NCI-H345 treated with DMSO at 0.1 percent for 48 hours (cell line): ENCODE results near the gene KRT1.

Experiments
- DNase-seq: peaks from one replicate; lab custom pipeline; 2025; ENCODE audit not compliant: unreplicated experiment; lab: John Stamatoyannopoulos, UW

KRT1 gene

DNA sequence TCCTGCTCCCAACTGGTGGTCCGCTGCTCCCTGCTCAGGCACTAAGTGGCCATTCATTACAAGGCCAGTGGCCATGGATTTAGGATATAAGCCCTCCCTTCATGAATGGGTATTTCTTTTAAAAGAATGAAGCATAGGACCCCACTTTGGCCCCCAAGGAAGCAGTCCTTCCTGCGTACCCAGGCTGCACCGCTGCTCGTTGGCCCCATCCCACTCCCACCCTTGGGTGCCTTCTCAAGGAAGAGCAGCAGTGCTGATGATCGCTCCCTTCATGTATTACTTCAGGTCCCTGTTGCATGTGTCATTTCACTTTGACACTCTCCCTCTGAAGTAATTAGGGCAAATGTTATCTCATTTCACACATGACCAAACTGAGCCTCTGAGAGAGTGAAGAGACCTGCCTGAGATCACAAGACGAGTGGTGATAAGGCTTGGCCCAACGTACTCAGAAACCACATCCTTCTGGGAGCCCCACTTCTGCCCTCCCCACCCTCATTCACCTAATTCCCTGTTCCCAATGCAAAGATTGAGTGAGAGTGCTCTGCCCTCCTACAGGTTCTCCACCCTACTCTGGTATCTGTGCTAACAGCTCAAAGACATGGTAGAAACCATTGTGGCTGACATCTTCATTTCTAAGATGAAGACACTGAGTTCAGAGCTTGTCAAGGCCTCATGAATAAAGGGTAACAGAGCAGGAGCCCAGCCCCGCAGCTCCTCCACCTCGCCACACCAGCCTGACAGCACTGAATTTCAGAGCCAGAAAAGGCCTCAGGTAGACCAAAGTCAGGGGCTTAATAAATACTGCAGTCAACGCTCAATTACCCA lies 17.9 kb downstream of the KRT1 start:
- DNase-seq: no peak

DNA sequence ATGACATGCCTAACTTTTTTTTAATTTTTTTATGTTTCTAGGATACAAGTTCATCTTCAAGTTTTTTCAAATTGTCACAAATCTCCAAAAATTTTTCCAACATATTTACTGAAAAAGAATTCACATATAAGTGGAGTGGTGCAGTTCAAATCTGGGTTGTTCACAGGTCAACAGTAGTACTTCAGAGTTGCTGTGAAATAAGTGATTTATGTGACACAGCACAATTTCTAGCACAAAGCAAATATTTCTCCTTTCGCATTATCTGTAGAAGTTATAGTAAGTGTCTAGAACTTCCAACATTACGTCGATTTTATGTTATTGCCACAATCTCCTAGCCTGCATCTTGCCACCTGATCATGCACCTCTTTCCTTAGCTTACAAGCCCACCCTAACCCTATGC lies 18.5 kb downstream of the KRT1 start:
- no peak for DNase-seq

DNA sequence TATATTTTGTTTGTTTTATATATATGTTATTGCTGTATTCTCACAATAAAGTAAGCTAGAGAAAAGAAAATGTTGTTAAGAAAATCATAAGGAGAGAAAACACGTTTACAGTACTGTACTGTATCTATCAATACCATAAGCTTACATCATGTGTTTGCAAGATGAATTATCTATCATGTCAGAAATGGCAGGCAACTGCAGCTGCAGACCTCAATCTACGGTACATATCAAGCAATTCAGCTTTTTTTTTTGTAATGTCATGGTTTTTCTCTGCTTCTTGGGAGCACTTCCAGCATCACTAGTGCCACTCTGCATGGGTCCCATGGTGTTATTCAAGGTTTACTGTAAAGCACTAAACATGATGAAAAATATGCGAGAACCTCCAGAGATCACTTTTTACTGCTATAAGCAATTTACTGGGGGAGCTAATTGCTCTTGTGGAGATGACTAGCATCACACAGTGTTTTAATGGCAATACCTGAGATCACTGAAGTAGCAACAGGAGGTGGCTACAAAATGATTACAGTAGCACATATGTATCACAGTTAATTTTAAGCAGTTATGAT lies 19.2 kb downstream of the KRT1 start:
- DNase-seq: no peak

DNA sequence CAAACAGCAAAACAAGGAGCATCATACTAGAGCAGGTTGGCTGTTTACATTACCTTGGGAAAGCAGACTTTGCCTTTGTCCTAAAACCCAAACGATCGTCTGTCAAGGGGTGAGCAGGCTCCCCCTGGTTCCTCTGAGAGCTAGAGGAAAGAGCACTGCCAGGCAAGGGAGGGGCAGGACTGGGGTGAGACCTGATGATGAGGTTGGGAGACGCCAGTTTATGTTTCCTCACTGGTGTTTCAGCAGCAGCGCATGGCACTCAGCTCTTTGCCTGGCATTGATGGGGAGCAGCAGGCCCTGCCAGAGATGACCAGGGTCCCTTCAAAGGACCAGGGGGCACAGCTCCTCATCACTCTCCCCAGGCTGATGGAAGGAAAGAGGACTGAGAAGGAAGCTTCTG lies 20.3 kb downstream of the KRT1 start:
- no peak for DNase-seq

DNA sequence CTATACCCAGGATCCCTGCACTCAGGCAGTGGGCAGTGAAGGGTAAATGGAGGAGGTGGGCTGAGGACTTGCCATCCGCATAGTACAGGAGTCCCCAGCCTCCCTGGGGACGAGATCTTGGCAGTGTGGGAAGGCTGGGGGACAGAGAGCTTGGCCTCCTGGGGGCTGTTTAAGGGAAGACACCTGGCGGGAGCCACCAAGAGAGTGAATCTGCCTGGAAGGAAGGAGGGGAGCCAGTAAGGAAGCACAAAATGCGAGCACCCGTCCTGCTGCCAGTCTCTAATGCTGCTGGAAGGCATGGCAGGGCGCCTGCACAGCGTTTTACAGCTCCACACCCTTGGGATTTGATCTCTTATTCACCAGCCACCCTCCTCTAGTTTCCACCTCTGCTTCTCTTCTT lies 20.8 kb downstream of the KRT1 start:
- DNase-seq: no peak

DNA sequence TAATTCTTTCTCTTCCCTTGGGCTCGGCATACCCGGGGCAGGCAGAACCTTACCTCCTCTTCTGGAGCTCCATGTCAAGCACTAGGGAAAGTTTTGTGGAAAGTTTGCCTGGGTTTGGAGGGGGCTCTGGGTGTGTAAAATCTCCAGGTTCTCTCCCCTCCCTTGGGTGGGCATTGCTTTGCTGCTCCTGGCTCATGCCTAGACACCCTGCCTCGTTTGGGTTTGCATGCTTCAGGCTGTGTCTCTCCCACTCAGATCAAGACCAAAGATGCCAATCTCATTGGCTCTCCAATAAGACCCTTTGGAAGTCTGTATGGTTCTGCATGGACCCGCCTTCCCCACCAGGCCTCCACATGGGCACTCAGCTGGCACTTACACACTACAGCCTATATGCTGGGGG lies 22.0 kb downstream of the KRT1 start:
- DNase-seq: no peak

DNA sequence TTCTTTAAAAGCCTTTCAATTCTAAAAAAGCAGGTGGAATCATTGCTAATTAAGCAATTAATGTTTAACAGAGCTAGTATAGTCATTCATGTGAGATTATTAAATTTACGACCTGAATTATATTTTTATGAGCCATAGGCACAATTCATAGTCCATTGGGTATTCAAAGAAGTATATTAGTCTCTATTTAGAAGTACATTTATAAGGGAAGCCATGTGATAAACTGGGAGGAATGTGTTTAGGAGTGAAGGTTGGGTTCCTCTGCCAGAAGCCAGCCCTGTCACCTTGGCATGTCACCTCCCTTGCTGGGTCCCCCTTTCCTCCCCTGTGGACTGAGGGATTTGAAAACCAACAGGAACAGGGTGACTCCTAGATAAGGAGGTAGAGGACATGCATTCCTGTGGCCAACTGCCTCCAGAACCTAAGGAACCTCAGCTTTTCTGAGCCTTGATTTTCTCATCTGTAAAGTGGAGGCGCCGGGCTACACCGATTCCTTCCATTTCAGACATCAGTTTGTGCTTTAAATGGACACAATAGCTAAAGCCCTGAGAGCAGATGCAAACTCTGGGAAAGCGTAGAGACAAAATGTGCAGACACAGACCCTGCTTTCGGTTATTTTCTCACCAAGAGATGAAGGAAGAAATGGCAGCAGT lies 22.8 kb downstream of the KRT1 start:
- no peak for DNase-seq

DNA sequence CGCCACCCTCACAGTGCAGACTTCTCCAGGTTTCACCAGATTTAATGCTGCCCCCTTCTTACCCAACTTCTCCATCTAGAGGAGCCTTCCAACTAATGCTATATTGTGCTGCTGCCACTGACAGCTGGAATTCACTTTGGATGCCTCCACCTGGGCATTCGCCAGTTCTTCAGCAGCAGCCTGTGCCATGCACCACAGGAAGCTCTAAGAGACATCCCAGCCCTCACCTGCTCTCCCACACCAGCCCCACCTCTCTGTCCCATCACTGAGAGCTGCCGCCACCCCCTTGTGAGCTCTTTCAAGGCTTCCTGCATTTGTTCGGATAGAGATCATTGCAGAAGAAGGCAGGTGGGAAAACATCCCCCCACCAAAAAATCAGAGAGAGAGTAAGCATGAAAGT lies 23.6 kb downstream of the KRT1 start:
- DNase-seq: no peak

DNA sequence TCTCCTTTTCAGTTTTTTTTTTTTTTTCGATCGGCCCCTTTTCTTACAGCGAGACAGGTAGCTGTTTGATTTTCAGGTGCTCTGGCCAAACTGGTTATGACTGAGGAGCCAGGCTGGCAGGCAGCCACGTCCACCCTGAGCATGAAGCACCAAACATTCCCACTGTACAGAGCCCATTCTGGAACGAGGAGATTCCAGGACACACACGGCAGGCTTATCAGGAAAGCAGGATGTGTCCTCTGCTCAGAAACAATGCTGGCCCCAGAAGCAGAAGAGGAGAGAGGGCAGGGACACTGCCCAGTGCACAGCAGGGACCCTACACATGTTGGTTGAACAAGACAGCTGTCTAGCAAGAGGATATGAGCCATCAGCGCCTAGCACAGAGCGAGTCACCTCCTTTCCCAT lies 24.5 kb downstream of the KRT1 start:
- no peak for DNase-seq

DNA sequence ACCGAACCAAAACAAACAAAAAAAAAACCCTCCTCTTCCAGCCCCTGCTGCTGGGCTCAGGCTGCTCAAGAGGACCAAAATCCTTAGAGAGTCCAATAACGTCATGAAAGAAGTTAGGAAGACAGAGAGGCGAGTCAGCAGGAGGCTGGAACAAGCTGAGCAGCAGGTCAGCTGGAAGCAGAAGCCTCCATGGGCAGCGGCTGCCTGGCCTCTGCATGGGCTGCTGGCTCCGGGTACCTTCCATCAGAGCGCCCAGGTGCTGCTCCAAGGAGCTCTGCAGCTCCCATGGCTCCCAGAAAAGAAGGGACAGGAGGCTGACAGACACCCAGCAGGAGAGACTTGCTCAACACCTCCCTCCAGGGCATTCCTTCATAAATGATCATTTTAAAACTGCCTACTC lies 25.0 kb downstream of the KRT1 start:
- no peak for DNase-seq

DNA sequence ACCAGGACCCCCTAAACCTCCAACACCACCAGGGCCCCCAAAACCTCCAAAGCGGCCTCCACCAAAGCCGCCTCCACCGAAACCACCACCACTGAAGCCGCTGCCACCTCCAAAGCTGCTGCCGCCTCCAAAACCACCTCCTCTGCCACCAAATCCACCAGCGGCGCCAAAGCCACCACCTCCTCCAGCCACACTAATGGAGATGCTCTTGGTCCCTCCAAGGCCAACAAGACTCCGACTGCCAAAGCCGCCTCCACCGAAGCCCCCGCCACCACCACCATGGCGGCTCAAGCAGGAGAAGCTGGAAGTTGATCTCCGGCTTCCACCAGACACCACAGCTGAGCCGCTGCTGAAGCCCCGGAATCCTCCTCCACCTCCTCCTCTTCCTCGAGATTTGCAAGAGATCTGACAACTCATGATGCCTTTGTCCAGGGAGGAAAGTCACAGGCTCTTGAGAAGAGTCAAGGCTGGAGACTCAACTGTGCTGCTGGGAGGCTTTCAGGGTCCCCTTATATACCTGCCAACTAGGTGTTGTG lies 28.4 kb downstream of the KRT1 start, which contains the start of gene KRT2:
TSS of gene KRT2 (minus strand) at position 486 of the 536 bp plus-strand sequence. CDS start at position 417, 69 bp downstream.
- no peak for DNase-seq

DNA sequence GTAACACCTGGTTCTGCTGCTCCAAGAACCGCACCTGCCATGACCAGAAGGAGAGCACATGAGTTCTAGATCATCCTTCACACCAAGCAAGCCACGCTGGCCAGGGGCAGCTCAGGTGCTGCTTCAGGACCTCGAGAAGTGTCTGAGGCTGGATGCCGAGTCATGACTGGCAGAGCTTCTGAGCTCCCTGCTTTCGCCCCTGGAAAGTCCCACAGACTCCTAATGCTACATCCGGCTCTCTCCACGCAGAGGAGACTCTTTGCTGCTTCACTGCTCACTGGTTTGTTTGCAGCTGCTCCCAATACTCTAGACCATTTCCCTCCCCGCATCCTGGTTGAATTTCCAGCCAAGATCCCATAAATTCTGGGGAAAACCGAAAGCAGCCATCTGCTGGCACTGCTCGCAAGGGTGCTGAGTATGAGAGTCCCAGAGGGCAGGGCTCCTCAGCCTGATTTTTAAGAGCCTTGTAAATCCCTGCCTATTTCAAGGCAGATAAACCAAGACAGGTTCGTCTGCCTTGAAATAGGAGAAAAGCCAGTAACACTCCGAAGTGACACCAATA lies 29.6 kb downstream of the KRT1 start:
- DNase-seq: no peak

DNA sequence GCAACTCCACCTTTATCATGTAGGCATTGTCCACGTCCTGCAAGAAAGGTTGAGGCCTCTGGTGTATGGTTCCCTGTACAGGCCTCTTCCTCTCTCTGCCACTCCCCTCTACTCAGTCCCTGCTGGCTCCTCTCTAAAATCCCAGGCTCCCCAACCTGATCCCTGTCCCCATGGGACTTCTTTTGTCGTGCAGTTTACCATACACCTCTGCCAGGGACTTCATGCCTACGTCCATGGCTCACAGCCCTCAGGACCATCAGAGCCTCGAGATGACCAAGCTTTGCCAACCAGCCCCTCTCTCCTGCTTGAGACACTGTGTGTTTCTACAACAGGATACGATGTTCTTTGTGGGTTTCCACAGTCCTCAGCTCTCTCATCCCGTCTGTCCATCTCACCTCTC lies 31.1 kb downstream of the KRT1 start:
- no peak for DNase-seq

DNA sequence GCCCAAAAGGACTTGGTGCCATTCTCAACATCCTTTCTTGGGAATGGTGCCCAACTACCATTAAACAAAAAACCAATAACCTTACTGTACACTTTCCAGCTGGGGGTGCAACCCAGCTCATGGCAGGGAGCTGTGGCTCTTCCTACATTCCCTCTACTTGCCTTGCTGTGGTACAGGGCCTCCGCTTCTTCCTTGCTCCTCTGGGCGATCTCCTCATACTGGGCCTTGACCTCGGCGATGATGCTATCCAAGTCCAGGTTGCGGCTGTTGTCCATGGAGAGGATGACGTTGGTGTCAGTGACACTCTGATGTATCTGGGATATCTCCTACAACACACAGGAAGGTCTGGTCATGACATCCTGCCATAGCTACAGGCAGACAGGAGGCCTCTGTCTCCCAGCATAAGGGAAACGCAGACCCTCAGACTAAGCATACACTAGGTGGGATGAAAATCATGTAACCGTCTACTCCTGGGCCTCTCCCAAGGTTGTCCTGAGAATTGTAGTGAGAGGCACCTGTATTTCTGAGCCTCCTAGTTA lies 32.1 kb downstream of the KRT1 start:
- DNase-seq: no peak

DNA sequence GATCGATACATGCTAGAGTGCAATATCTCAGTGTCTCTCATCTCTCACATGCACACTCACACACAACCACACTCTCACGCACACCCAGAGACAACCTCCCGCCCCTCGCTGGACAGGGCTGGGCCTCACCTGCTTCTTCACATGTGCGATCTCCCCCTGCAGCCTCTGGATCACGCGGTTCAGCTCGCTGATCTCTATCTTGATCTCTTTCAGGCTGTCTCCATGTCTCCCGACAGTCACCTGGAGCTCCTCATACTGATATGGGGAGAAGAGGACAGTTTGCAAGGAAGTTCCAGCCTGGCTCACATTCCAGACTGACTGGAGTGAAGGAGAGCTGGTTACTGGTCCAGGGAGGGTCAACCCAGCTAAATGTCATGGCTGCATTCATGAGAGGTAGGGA lies 32.6 kb downstream of the KRT1 start:
- no peak for DNase-seq

DNA sequence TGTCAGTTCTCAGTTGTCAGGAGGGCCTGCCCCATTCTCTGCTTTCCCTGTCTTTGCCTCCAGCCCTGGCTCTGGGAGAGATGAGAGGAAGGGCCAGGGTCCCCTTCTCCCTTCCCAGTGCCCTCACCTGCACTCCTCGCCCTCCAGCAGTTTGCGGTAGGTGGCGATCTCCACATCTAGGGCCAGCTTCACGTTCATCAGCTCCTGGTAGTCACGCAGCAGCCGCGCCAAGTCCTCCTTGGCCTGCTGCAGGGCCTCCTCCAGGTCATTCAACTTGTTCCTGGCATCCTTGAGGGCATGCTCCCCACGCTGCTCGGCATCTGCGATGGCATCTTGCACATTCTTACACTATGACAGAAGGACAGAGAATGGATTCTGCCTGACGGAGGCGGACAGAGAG lies 33.6 kb downstream of the KRT1 start:
- DNase-seq: no peak

DNA sequence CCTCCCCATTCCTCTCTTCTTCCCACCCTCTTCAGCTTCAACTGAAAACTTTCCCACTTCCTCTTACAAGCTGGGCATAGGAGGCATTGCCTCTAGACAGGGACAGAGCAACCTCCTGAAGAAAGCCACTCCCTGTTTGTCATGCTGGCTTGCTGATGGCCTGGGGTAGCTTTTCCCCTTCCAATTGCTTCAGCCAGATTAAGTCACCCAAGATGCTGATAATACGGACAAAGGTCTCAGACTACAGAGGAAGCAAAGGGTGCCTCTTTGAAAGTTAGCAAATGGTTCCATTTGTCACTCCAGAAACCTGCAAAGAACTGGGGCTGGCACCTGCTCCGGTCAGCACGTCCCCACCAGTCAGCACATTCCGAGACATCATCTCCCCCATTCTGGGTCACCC lies 34.2 kb downstream of the KRT1 start:
- DNase-seq: no peak

DNA sequence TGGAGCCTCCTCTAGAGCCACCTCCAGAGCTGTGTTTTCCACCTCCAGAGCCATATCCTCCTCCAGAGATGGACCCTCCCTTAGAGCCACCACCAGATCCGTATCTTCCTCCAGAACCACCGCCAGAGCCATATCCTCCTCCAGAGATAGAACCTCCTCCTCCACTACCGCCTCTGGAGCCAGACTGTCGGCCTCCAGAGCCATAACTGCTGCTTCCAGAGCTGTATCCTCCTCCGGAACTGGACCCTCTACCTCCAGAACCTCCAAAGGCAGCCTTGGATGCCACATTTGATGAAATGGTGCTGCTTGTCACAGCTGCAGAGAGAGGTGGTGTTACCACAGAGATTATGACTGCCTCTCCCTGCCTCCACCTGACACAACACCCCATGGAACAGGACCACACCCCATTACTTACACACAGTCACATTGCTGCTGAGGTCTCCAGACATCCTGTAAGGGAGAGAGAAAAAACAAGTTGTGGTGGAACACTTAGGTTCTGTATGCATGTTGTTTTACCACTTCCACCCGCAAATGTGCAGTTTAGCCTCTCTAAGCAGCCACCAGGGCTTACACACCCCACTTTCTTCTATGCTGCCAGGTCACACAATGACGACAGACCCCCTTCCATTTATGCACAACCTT lies 35.0 kb downstream of the KRT1 start:
- DNase-seq: no peak

DNA sequence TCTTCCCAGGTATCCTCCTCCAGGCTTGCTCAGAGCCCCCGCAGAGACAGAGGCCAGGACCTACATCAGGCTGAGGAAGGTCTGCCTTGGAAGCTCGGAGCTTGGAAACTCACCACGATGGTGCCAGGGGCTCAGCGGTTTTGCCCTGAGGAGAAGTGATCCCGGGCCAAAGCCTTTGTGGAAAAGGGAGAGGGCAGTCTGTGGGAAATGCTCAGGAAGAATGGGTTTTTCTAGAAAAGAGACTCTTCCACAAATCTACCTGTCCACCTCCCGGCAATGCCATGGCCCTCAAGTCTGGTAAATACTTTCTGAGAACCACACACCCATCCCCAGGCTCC lies 36.2 kb downstream of the KRT1 start:
- DNase-seq: no peak

DNA sequence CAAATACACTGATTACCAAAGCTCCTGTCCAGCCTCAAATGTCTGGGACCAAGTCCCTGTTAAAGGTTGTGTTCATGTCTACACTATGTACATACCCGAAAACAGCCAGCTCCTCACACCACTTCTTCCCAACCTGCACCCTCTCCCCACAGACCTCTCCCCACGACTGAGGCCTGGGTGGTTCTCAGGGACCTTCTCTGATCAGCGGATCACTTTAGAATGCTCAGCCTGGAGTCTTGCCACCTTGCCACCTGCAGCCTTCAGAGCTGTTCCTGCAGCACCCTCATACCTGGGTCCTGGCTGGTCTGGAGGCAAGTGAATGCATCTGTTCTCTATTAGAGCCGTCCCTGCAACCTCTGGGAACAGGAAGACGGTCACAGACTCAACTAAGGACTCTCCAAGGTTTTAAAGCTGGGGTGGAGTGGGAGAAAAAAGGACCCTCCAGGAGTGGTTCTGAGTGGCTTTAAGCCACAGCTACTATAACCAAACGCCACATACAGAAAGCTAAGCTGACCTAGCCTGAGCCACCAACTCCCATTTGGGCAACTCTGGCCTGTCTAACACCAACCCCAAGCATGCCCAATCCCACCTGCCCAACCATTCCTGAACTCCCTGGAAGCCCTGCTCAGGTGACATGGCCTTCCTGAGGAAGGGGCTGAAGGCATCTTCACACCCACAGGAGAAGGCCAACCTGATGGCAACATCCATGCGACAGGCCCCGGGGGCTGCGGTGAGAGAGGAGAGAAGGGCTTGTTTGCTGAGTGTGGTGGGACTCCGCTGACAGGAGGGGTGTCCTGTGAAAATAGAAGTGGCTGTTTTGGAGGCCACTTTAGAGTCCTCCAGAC lies 36.8 kb downstream of the KRT1 start:
- DNase-seq: no peak
